HG03108 (cell line): ENCODE results near the gene S100A7A.
"Not testable (repeated sequence)": the region's sequence is repeated elsewhere in the genome, so short reads cannot be mapped to it uniquely, and the experiment has no call there.

Experiments
- ATAC-seq: cut with Tn5 transposase; IDR thresholded peaks from one replicate; pipeline ENCODE4 v1.9.1; 2021; ENCODE audit warnings: moderate library complexity; ENCODE audit not compliant: unreplicated experiment

Gene S100A7A

DNA sequence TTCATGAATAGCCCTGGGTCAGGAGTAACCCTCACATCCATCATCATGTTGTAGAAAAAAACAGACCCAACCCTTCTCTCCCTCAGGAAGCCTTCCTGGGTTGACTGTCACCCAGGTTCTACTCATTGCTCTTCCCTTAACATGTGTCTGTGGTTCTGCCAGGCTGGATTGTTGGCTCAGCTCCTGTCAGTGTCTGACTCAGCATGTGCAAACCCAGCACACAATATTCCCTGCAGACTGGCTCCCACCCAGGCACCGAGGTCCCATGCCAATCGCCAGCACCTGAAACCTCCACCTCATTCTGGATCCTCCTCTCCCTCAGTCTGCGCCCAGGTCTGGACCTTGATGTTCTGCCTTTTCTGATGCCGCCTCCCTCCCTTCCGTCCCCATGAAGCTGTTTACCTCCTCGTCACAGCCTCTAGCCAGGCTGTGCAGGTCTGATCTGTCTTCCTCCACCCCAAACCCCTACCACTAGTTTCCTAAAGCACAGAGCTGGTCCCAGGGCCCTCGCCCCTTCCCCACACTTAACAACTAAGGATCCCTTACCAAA lies 21.1 kb upstream of the S100A7A start:
- no peak for ATAC-seq

DNA sequence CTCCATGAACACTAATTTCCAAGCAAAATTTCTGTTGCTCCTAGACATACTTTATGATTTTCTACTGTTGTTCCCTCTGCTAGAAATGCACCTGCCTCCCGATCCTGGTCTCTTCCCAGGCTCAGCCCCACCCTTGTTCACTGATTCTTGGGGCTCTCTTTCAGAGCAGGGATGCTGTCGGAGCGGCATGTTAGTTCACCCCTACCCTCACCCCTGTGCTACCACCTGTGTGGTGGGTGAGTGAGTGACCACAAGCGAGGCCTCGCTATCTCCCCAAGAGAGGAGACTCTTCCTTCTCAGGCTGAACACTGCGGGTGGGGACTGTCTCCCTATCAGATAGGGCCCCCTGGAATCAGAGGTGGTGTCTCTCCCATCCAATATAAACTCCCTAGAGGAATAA lies 20.5 kb upstream of the S100A7A start:
- ATAC-seq = no peak

DNA sequence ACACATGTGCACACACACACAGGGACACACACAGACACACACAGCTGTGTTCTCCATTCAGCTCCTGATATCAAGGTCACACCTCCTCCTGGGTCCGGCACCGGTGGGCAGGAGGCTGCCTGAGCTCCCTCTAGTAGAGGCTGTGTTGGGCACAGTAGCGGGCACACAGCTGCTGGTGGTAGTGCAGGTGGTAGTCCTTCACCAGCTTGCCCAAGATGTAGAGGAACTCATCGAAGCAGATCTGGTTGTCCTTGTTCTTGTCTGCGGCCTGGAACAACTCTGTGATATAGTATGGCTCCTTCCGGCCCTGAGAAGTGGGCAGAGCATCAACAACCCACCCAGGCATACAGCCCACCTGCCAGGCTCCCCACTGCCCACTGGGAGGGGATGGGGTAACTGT lies 19.9 kb upstream of the S100A7A start:
- no peak for ATAC-seq

GRCh38 chr1:153397051-153397923 lies 19.0 kb upstream of the S100A7A start:
- ATAC-seq = no peak

- no peak for ATAC-seq
Measured at GRCh38 chr1:153397924-153398651, 18.2 kb upstream of the S100A7A start.

DNA sequence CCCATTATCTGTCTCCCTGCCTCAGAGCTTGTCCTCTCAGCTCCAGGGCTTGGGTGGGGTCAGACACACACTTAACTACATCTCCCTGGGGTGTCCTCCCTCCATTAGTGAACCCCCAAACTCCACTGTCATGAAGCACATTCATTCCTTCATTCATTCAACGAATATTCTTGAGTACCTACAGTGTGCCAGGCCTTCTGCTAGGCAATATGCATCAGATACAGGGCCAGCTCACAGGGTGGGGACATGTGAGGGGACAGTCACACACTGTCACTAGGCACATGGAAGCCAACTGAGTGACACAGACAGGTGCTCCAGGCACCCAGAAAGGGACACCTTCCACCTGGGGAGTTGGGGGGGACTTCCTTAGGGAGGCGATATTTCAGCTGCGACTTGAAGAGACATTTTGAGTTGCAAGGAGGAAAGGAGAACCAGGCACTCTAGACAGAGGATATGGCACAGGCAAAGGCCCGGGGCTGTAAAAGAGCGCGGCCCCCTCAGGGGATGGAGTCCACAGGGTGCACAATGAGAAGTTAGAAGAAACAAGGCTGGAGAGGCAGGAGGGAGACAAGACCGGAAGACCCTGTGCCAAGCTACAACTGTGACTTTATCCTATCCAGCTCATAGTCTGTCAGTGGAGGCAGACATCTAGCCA lies 16.8 kb upstream of the S100A7A start:
- no peak for ATAC-seq

DNA sequence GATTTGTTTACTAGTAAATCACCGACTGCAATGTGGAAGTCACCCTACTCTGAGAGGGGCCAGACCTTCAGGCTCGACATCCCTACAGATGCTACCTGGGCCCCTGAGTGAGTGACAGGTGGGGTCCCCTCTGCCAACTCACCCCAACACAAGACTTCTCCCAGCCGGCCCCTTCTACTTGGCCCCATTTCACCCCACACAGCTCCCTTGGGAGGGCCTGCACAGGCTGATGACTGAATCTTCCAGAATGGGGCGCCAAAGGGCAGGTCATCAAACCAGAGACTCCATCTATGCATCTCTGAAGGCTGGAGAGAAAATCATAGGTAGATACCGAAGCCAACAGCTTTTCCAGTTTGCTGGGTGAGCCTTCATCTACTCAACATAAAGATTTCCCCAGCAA lies 16.1 kb upstream of the S100A7A start:
- no peak for ATAC-seq

GRCh38 chr1:153401461-153401860 lies 14.9 kb upstream of the S100A7A start:
- no peak for ATAC-seq

- no peak for ATAC-seq
Measured at GRCh38 chr1:153402226-153402625, 14.1 kb upstream of the S100A7A start.

DNA sequence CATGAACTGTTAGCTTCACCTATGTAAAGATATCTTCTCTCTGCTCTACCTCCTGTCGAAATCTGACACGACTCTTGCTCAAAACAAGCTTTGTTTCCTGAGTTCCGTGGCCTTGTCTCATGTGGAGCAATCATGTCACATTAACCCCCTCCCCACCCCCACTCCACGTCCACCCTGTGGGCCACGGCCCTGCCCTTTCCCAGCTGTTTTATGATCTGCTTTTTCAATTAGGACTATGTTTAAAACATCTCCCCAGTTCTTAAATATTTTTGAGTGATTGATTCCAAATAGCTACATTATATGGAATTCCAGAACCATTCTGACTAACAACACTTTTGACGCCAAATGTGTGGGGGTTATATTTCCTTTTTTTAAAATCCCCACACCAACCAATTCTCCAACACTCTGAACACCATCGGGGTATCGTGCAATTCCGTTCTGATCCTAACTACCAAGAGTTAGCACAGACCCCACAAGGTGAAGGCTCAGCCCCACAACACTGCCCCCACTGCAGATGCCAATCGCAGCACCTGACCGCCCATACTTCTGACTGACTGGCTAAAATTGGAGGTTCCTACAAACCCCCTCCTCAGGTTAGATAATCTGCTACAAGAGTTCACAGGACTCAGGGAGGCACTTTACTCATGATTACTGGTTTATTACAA lies 12.8 kb upstream of the S100A7A start:
- no peak for ATAC-seq

DNA sequence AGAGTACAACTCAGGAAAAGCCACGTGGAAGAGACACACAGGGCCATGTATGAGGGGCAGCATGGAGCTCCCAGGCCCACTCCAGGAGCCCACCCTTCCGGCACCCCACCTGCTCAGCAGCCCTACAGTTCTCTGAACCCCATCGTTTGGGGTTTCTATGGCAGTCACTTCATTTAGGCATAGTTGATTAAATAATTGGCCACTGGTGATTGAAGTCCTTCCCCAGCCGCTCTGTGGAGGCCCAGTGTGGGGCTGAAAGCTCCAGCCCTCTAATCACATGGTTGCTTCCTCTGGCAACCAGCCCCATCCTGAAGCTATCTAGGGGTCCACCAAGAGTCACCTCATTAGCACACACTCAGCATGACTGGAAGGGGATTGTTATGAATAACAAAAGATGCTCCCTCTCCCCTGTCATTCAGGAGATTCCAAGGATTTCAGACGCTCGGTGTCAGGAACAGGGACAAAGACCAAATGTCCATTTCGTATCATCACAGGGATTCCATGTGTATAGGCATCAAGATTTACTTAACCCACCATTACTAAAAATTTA lies 12.2 kb upstream of the S100A7A start:
- no peak for ATAC-seq

DNA sequence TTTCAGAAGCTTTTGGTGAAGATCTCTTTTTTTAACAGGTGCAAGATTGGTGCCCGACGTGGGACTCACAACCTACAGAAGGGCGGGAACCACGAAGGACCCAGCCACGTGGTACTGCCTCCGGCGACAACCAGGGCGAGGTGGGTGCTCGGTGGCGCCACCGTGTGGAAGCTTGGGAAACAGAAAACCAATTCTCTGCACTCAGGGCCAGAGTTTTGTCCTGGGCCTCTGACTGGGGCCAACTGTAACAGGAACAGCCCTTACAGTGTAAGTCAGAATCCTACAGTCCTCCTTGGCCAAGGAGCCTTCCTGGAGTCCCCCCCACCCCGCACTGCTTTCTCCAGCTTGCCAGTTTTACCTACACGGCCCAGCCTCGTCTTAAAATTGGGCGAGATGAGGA lies 11.6 kb upstream of the S100A7A start:
- no peak for ATAC-seq

- not testable (repeated sequence) for ATAC-seq
Measured at GRCh38 chr1:153405825-153406599, 10.3 kb upstream of the S100A7A start.

DNA sequence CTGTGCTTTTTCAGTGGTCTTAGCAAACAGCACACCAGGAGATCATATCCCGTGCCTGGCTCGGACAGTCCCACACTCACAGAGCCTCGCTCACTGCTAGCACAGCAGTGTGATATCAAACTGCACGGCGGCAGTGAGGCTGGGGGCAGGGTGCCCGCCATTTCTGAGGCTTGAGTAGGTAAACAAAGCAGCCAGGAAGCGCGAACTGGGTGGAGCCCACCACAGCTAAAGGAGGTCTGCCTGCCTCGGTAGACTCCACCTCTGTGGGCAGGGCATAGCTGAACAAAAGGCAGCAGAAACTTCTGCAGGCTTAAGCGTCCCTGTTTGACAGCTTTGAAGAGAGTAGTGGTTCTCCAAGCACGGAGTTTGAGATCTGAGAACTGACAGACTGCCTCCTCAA lies 9.0 kb upstream of the S100A7A start:
- ATAC-seq = not testable (repeated sequence)

DNA sequence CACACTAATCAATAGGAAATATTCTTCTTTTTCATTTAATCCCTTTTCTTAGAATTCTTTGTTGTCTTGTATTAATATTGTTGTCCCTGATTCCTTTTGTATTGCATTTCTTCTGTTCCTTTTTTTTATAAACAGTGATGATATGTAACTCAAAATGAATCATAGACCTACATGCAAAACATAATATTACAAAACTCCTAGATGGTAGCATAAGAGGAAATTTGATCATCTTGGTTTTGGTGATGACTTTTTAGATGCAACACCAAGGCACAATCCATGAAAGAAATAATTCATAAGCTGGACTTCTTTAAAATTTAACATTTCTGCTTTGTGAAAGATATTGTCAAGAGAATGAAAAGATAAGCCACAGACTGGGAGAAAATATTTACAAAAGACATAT lies 2.4 kb upstream of the S100A7A start:
- not testable (repeated sequence) for ATAC-seq

GRCh38 chr1:153417136-153417888 lies 992 bp downstream of the S100A7A start:
- no peak for ATAC-seq

GRCh38 chr1:153418758-153419435 lies 2.6 kb downstream of the S100A7A start:
- not testable (repeated sequence) for ATAC-seq

GRCh38 chr1:153419436-153419793 lies 3.1 kb downstream of the S100A7A start:
- not testable (repeated sequence) for ATAC-seq

- ATAC-seq = no peak
Measured at GRCh38 chr1:153420306-153420705, 4.0 kb downstream of the S100A7A start.
